Lower leg skin (tissue), 3 donors: ENCODE data around the gene LILRA6.

Source experiments
- POLR2A ChIP-seq, 2 donors: fragments of 450-650 bp; IDR thresholded peaks; one replicate each; pipeline ENCODE4 v1.6.1; 2016 to 2017; ENCODE audit warnings: antibody characterized with exemption in 2 of 2, mild to moderate bottlenecking in 1 of 2, moderate library complexity in 1 of 2
- TF ChIP-seq, protein P1 (sequence below), 3 donors: fragments of 450-650 bp; IDR thresholded peaks; one replicate each; pipeline ENCODE4 v1.5.1; 2016; ENCODE audit warnings: antibody characterized with exemption in 3 of 3, mild to moderate bottlenecking in 3 of 3, moderate library complexity in 2 of 3

GRCh38 chr19:54209811-54210494 lies 32.6 kb downstream of the LILRA6 start:
- TF ChIP-seq, protein P1, sequence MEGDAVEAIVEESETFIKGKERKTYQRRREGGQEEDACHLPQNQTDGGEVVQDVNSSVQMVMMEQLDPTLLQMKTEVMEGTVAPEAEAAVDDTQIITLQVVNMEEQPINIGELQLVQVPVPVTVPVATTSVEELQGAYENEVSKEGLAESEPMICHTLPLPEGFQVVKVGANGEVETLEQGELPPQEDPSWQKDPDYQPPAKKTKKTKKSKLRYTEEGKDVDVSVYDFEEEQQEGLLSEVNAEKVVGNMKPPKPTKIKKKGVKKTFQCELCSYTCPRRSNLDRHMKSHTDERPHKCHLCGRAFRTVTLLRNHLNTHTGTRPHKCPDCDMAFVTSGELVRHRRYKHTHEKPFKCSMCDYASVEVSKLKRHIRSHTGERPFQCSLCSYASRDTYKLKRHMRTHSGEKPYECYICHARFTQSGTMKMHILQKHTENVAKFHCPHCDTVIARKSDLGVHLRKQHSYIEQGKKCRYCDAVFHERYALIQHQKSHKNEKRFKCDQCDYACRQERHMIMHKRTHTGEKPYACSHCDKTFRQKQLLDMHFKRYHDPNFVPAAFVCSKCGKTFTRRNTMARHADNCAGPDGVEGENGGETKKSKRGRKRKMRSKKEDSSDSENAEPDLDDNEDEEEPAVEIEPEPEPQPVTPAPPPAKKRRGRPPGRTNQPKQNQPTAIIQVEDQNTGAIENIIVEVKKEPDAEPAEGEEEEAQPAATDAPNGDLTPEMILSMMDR (IDR thresholded peaks at IDR 0.05), result no peak
- TF ChIP-seq POLR2A (IDR thresholded peaks at IDR 0.05), result no peak
